Esophagus muscularis mucosa (tissue), 3 donors: Measurements from ENCODE around the gene ABCA3.

Experiments
- POLR2A ChIP-seq: fragments of 450-650 bp; IDR thresholded peaks from one replicate; pipeline ENCODE4 v1.6.1; 2017; ENCODE audit warnings: antibody characterized with exemption, moderate library complexity, mild to moderate bottlenecking, low read depth
- TF ChIP-seq, protein P1 (sequence below), 3 experiments: fragments of 200-600 bp in 2 of 3; fragments of 450-650 bp in 1 of 3; sonication (generic) in 2 of 3; IDR thresholded peaks; one replicate each; pipeline ENCODE4 v1.5.1; 2017 to 2019; ENCODE audit warnings: antibody characterized with exemption in 3 of 3, mild to moderate bottlenecking in 2 of 3, moderate library complexity in 1 of 3

DNA sequence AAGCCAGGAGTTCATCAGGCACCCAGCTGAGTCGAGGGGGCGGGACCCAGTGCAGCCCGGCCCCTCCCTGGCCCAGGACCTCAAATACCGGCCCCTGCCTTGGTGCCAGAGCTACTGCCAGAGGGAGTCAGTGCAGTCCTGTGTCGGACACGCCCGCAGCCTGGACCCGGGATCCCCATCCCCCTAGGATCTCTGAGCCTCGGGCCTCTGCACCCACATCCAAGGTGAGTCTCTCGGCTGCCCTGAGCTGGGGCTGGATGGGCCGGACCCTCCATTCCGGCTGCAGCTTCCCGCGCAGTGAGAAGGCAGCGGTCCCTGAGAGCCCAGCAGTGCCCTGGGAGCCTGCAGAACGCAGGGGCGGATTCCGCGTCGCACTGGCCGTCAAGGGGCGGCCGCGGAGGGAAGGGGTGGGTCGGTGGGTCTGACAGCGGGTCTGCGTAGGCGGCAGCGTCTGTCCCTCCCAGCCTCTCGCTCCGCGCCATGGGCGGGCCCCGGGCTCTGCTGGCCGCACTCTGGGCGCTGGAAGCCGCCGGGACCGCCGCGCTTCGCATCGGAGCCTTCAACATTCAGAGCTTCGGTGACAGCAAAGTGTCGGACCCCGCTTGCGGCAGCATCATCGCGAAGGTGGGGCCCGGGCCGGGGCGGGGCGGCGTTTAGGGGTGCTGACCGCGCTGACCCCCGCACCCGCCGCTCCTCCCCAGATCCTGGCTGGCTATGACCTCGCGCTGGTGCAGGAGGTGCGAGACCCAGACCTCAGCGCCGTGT is 104.0 kb downstream of the ABCA3 start, which contains the start of gene DNASE1L2:
- TF ChIP-seq, protein P1, sequence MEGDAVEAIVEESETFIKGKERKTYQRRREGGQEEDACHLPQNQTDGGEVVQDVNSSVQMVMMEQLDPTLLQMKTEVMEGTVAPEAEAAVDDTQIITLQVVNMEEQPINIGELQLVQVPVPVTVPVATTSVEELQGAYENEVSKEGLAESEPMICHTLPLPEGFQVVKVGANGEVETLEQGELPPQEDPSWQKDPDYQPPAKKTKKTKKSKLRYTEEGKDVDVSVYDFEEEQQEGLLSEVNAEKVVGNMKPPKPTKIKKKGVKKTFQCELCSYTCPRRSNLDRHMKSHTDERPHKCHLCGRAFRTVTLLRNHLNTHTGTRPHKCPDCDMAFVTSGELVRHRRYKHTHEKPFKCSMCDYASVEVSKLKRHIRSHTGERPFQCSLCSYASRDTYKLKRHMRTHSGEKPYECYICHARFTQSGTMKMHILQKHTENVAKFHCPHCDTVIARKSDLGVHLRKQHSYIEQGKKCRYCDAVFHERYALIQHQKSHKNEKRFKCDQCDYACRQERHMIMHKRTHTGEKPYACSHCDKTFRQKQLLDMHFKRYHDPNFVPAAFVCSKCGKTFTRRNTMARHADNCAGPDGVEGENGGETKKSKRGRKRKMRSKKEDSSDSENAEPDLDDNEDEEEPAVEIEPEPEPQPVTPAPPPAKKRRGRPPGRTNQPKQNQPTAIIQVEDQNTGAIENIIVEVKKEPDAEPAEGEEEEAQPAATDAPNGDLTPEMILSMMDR (IDR thresholded peaks at IDR 0.05): no peak
- no peak for TF ChIP-seq POLR2A
